Liver (tissue), 9 donors: ENCODE data around the gene IFT57. TPM values are rescaled to one million over a fixed set of nuclear protein-coding genes. Genes with fewer than 3 reads are reported as not detected.

Experiments used
- DNase-seq: peaks from one replicate; pipeline ENCODE4 v3.0.0-alpha.2; 2017; ENCODE audit warnings: low spot score
- H3K27ac ChIP-seq, 2 donors: one replicate each; pipeline ENCODE4 v1.7.0; 2013; ENCODE audit warnings: inconsistent platforms in 2 of 2, low read length in 2 of 2, control low read depth in 1 of 2, low read depth in 1 of 2, mild to moderate bottlenecking in 1 of 2
- H3K27me3 ChIP-seq, 4 donors: one replicate each; pipeline versions ENCODE4 v1.6.1 to v1.7.0; 2013; ENCODE audit warnings: low read length in 3 of 4, inconsistent platforms in 1 of 4, mild to moderate bottlenecking in 1 of 4, moderate library complexity in 1 of 4; ENCODE audit not compliant: control insufficient read depth in 4 of 4, insufficient read depth in 4 of 4
- H3K36me3 ChIP-seq, 4 donors: one replicate each; pipeline versions ENCODE4 v1.6.1 to v1.7.0; 2013; ENCODE audit warnings: low read length in 3 of 4, mild to moderate bottlenecking in 3 of 4, low read depth in 1 of 4, moderate library complexity in 1 of 4; ENCODE audit not compliant: control insufficient read depth in 4 of 4, insufficient read depth in 3 of 4
- H3K4me1 ChIP-seq, 4 donors: one replicate each; pipeline versions ENCODE4 v1.6.1 to v1.7.0; 2013; ENCODE audit warnings: low read length in 3 of 4, mild to moderate bottlenecking in 3 of 4, moderate library complexity in 1 of 4; ENCODE audit not compliant: control insufficient read depth in 4 of 4, insufficient read depth in 4 of 4
- H3K4me3 ChIP-seq, 3 donors: one replicate each; pipeline versions ENCODE4 v1.6.1 to v1.7.0; 2013; ENCODE audit warnings: low read length in 3 of 3, control low read depth in 1 of 3, low read depth in 1 of 3, mild to moderate bottlenecking in 1 of 3
- H3K9ac ChIP-seq, 2 donors: one replicate each; pipeline ENCODE4 v1.7.0; 2013; ENCODE audit warnings: low read length in 2 of 2, mild to moderate bottlenecking in 2 of 2, moderate library complexity in 2 of 2, control low read depth in 1 of 2, low read depth in 1 of 2
- H3K9me3 ChIP-seq, 4 donors: one replicate each; pipeline versions ENCODE4 v1.6.1 to v1.7.0; 2013; ENCODE audit warnings: low read length in 3 of 4; ENCODE audit not compliant: control insufficient read depth in 4 of 4
- ATF3 ChIP-seq: IDR thresholded peaks from 2 replicates; pipeline ENCODE4 v1.6.1; 2016; ENCODE audit warnings: antibody characterized with exemption
- CTCF ChIP-seq: fragments of 150-350 bp; IDR thresholded peaks from 2 replicates; pipeline ENCODE4 v1.5.1; 2017; ENCODE audit warnings: improper control_type of control experiment, low read depth, low read length; ENCODE audit not compliant: missing input control
- FOXA1 ChIP-seq: IDR thresholded peaks from 2 replicates; pipeline ENCODE4 v1.6.1; 2016; ENCODE audit warnings: antibody characterized with exemption
- FOXA2 ChIP-seq: IDR thresholded peaks from 2 replicates; pipeline ENCODE4 v1.6.1; 2016; ENCODE audit warnings: antibody characterized with exemption
- GABPA ChIP-seq, 2 donors: IDR thresholded peaks in 1 of 2; conservative IDR thresholded peaks in 1 of 2; 2 replicates each; pipeline ENCODE4 v1.6.1; 2016; ENCODE audit warnings: antibody characterized with exemption in 2 of 2, mild to moderate bottlenecking in 1 of 2, moderate library complexity in 1 of 2
- HNF4A ChIP-seq, 2 donors: conservative IDR thresholded peaks; 2 replicates each; pipeline ENCODE4 v1.6.1; 2016; ENCODE audit warnings: antibody characterized with exemption in 2 of 2, mild to moderate bottlenecking in 2 of 2
- HNF4G ChIP-seq: IDR thresholded peaks from 2 replicates; pipeline ENCODE4 v1.6.1; 2016; ENCODE audit warnings: antibody characterized with exemption
- JUND ChIP-seq, 2 donors: IDR thresholded peaks; 2 replicates each; pipeline ENCODE4 v1.6.1; 2016; ENCODE audit warnings: antibody characterized with exemption in 2 of 2
- MAX ChIP-seq: IDR thresholded peaks from 2 replicates; pipeline ENCODE4 v1.6.1; 2016; ENCODE audit warnings: antibody characterized with exemption
- NR2F2 ChIP-seq: IDR thresholded peaks from 2 replicates; pipeline ENCODE4 v1.6.1; 2016; ENCODE audit warnings: antibody characterized with exemption
- RAD21 ChIP-seq, 2 donors: IDR thresholded peaks; 2 replicates each; pipeline ENCODE4 v1.6.1; 2016; ENCODE audit warnings: antibody characterized with exemption in 2 of 2, mild to moderate bottlenecking in 2 of 2
- REST ChIP-seq: IDR thresholded peaks from 2 replicates; pipeline ENCODE4 v1.6.1; 2016; ENCODE audit warnings: antibody characterized with exemption, mild to moderate bottlenecking
- TAF1 ChIP-seq: conservative IDR thresholded peaks from 2 replicates; pipeline ENCODE4 v1.6.1; 2016; ENCODE audit warnings: antibody characterized with exemption, mild to moderate bottlenecking
- YY1 ChIP-seq: IDR thresholded peaks from 2 replicates; pipeline ENCODE4 v1.6.1; 2016; ENCODE audit warnings: antibody characterized with exemption, mild to moderate bottlenecking
- WGBS: extraction: QIAGEN DNeasy Blood & Tissue Kit; methylation state at CpG from one replicate; pipeline ENCODE4 v1.1.7; 2013; 5-methylcytosine and 5-hydroxymethylcytosine counted together
- polyA plus RNA-seq, 2 donors: library from polyadenylated mRNA; stranded (reverse) in 1 of 2; unstranded in 1 of 2; fragments of 200-250 nt in 1 of 2; fragments of >200 nt in 1 of 2; fragmentation: Nextera tagmentation in 1 of 2; extraction: Ambion mirVana in 1 of 2; gene quantifications; one replicate each; pipeline versions ENCODE4 v1.2.1 to v1.2.3, GENCODE V29; 2013 to 2015
- total RNA-seq, 2 donors: library from RNA; depleted of rRNA; stranded (reverse); fragments of >200 nt; gene quantifications; one replicate each; pipeline ENCODE4 v1.2.3, GENCODE V29; 2014
- TF ChIP-seq, protein P1 (sequence below): IDR thresholded peaks from 2 replicates; pipeline ENCODE4 v1.6.1; 2016; ENCODE audit warnings: antibody characterized with exemption
- donor health status: healthy.
- donor health status: healthy.
- donor health status: healthy.
- donor health status: healthy.
- donor health status: healthy.

The IFT57 gene
- total and polyA plus RNA-seq, 4 donors: 5.2 to 9.2 (median 7.3) TPM

DNA sequence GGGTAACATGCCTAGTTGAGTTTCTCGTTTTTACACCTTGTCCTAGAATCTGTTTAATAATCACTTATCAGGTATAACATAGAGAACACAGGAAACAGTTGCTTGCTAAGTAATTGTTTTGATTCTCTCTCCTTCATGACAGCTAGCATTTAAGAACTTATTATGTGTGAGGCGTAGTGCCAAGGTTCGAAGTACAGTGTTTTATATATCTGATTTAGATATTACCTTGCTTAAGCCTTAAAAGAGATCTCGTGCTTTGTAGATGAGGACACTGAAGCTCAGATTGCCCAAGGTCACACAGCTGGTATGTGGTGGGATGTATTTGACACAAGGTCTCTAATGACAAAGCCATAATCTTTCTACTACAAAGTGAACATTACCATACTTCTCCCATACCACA, 29.0 kb upstream of the IFT57 start:
- no peaks in the 10 kb centered on the region for H3K27me3 ChIP-seq
- WGBS: 82% methylated on average over 4 of the region's 4 CpGs
- no peaks in the 10 kb centered on the region for H3K9me3 ChIP-seq
- no peaks in the 10 kb centered on the region for H3K36me3 ChIP-seq
- H3K4me3 ChIP-seq: no peak overlapping the region
- no peak overlapping the region for H3K27ac ChIP-seq
- H3K9ac ChIP-seq: no peak overlapping the region
- H3K4me1 ChIP-seq: no peaks in the 10 kb centered on the region
- no peak for DNase-seq
- TF ChIP-seq RAD21 (IDR thresholded peaks at IDR 0.05) (no peak), FOXA2 (no peak), HNF4G (no peak), TAF1 (no peak), ATF3 (no peak), YY1 (no peak), GABPA (IDR thresholded peaks at IDR 0.05 in 1 of 2, conservative IDR thresholded peaks at IDR 0.05 in 1 of 2) (no peak), MAX (no peak)

GRCh38 chr3:108250626-108251025, 28.4 kb upstream of the IFT57 start:
- Histone ChIP-seq H3K4me1 (no peaks in the 10 kb centered on the region), H3K4me3 (no peak overlapping the region), H3K27ac (no peak overlapping the region), H3K27me3 (no peaks in the 10 kb centered on the region), H3K9ac (no peak overlapping the region), H3K36me3 (no peaks in the 10 kb centered on the region), H3K9me3 (no peaks in the 10 kb centered on the region)
- 90% methylated on average over 2 of the region's 2 CpGs for WGBS
- TF ChIP-seq ATF3 (no peak), REST (no peak), MAX (no peak), NR2F2 (no peak), GABPA (IDR thresholded peaks at IDR 0.05 in 1 of 2, conservative IDR thresholded peaks at IDR 0.05 in 1 of 2) (no peak), CTCF (no peak), TAF1 (no peak)
- no peak for DNase-seq

GRCh38 chr3:108243243-108243642, 21.0 kb upstream of the IFT57 start:
- Histone ChIP-seq H3K9ac (no peak overlapping the region), H3K27me3 (no peaks in the 10 kb centered on the region), H3K27ac (no peak overlapping the region), H3K36me3 (no peaks in the 10 kb centered on the region), H3K4me1 (no peaks in the 10 kb centered on the region), H3K9me3 (no peaks in the 10 kb centered on the region), H3K4me3 (no peak overlapping the region)
- no peak for DNase-seq
- WGBS: 93% methylated on average over 2 of the region's 2 CpGs
- TF ChIP-seq HNF4A (conservative IDR thresholded peaks at IDR 0.05) (no peak), JUND (IDR thresholded peaks at IDR 0.05) (no peak), FOXA1 (no peak), MAX (no peak), YY1 (no peak), RAD21 (IDR thresholded peaks at IDR 0.05) (no peak), GABPA (IDR thresholded peaks at IDR 0.05 in 1 of 2, conservative IDR thresholded peaks at IDR 0.05 in 1 of 2) (no peak)
- TF ChIP-seq, protein P1, sequence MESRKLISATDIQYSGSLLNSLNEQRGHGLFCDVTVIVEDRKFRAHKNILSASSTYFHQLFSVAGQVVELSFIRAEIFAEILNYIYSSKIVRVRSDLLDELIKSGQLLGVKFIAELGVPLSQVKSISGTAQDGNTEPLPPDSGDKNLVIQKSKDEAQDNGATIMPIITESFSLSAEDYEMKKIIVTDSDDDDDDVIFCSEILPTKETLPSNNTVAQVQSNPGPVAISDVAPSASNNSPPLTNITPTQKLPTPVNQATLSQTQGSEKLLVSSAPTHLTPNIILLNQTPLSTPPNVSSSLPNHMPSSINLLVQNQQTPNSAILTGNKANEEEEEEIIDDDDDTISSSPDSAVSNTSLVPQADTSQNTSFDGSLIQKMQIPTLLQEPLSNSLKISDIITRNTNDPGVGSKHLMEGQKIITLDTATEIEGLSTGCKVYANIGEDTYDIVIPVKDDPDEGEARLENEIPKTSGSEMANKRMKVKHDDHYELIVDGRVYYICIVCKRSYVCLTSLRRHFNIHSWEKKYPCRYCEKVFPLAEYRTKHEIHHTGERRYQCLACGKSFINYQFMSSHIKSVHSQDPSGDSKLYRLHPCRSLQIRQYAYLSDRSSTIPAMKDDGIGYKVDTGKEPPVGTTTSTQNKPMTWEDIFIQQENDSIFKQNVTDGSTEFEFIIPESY: no peak
